Muscle of back (tissue), 11 donors: ENCODE measurements around the gene PRRT1B. TPM values are rescaled to one million over a fixed set of nuclear protein-coding genes. Genes with fewer than 3 reads are reported as not detected.
A peak's percentile ranks its signal among the peaks of the same experiment; 100 is the strongest.

Experiments used
- DNase-seq, 3 donors: peaks; one replicate each; pipeline versions ENCODE4 v3.0.0 to v3.0.0-alpha.2; 2013
- polyA plus RNA-seq, 10 donors: library from polyadenylated mRNA; unstranded; fragments of 120-200 nt; gene quantifications; one replicate each; pipeline ENCODE4 v1.2.1, GENCODE V29; 2013; ENCODE audit not compliant: insufficient read length in 10 of 10

Gene PRRT1B
- polyA plus RNA-seq, 10 donors: 0.11 TPM; not detected in 9

DNA sequence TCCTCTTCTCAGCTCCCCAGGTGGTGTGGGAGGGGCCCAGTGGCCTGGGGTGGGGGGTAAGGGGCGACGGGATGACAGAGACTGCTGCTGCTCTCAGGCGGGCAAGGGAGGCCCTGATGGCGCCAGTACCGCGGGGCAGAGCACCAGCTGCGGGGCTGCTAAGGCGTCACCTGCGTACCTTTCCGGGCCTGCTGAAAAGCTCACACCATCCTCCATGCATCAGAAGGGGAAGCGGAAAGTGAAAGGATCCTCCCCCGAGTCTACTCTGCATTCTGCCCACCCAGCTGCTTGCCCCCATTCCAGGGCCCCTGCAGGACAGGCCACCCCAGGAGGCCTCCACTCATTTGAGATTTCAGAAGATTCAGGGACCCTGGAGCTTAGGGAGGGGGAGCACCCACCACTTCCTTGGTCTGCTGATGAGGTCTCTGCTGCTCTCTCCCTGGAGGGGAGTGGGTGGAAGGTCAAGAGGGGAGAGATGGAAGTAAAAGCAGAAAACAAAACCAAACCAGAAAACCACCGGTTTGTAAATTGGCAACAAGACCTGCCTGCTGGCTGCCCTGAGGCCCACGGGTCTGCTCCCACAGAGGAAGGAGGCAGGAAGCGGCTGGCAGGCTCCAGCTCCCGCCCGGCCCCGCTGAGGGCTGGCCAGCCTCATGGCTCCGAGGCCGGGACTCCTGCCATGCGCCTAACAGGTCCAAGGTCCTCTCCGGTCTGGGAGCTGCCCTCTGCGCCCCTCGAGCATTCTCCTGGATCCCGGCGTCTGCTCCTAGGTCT lies 33.6 kb downstream of the PRRT1B start:
- DNase-seq: no peak

DNA sequence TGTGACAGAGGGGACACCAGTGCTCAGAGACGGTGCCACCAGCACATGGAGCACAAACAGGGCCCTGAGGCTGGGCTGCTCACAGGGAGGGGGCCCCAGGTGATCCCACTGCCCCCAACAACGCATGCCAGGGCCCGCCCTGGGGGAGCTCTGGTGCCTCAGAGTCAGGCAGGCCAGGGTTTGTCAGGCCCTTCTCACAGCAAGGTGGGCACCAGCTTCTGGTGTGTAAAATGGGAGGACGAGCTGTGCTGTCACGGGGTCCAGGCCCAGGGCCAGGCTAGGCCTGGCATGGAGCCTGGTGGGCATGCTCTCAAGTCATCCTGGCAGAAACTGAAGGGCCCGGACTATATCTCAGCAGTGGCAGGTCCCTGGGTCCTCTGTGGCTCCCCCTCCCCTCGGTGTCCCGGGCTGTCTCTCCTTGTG lies 34.5 kb downstream of the PRRT1B start:
- DNase-seq: no peak

DNA sequence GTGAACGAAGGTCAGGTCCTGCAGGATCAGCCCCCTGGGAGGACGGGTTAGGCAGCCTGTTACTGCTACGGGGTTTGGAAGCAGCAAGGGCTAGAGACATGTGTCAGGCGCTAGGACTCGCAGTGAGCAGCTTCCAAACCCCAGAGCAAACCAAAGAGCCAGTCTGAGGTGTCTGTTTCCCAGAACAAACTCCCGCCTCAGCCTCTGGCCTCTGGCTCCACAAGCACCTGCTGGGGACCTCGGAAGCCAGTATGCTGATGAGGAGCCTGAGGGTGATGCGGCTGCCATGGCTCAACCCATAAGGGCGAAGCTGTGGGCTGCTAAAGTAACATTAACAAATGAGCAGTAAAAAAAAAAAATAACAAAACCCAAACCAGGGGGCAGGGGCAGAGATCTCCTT lies 35.0 kb downstream of the PRRT1B start:
- DNase-seq: no peak

DNA sequence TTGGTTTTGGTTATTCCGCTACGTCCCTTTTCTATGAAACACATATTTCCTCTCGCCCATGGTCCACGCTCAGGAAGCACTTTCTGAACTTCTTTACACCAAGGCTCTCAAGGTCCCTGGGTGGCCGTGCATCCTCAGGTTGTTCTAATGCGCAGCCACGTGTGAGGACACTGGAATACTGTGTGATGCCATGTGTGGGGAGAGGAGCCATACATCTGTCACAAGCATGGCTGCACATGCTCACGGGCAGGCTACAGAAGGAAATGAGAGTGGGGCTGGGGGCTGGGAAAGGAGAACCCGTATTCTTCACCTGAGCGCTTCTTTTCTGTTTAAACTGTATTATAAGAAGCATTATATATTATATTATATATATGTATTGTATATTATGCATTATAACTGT lies 36.7 kb downstream of the PRRT1B start:
- no peak for DNase-seq

DNA sequence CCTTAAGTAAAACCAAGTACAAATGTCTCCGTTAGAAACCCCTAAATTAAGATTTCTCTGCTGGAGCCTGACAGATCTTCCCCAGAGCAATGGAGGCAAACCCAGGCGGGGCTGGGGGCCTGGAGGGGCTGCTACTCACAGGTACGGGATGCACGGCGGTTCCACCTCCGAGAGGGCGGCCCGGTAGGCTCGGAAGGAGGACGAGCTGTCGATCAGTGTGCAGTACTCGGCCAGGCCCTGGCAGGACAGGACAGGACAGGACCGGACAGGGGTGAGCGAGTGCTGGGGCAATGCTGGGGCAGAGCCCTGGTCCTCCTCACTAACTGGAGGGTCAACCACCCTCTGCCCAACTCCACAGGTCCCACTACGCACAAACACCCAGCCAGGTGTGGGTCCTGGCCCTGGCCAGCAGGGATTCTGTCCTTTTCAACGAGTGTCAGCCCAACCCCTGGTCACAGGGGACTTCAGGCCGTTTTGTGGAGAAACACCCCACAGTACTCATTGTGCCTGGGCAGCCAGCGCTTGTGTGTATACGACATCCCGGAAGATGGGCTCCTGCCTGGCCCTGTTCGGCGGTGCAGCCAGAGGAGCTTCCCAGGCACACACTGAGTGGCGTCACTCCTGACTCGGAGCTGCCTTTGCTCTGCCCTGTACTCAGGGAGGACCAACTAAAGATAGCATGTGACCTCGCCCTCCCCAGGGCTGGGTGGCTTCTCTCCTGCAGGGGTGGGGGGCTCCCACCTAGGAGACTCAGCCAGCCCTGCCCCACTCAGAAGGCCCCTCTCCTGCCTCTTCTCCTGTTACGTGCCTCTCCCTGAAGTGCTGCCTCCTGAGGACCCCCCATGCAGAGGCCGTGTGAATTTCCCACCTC lies 37.4 kb downstream of the PRRT1B start:
- no peak for DNase-seq

DNA sequence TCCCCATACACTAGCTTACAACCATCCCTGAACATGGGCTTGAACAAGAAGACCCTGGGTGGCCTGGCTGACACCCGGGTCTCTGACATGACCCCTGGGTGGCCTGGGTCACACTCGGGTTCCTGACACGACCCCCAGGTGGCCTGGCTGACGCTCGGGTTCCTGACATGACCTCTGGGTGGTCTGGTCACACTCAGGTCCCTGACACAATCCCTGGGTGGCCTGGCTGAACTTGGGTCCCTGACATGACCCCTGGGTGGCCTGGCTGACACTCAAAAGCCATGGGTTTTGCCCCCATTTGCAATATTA lies 38.0 kb downstream of the PRRT1B start:
- no peak for DNase-seq

DNA sequence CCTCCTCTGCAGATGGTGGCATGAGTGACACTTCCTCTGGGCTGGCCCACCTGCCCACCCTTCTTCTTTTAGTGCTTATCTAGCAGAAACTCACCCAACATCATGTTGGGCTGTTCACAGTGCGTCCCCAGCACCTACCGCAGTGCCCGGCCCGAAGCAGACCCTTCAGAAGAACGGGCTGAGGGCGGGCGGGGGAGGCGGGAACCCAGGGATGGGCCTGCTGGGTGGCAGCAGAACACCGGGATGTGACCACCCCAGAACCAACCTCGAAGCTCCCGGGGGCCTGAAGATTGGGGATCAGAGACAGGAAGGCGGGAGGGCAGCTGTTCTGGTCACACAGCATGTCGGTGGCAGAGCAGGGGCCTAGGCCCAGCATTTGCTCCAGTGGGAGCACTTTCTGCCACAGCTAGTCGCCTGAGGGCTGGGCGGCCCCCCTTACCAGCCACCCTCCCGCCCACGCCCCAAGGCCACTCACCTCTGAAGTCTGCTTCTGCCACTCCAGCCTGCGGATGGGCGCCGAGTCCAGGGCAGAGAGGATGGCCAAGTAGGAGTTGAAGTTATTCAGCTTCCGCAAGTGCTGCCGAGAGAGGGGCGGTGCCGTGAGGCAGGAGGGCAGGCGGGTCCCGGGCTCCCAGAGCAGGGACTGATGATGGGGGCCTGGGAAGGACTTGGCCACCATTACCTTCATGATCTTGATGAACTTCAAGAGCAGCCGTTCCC lies 38.7 kb downstream of the PRRT1B start:
- no peak for DNase-seq

DNA sequence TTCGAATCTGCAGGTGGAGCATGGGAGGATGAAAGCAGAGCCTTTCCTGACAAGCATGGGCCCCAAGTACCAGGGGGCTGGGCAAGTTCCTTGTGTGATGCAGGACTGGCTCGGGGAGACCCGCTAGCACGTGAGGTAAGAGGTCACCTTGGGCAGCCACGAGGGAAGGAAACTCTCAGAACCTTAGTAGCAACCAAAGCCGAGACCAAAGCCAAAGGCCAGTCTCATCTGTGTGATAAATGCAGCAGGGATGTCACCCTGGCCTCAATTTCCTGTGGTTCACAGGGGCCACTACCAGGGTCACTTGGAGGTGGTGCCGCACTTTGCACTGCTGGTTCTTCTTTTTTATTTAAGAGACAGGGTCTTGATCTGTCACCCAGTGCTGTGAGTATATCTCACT lies 39.5 kb downstream of the PRRT1B start:
- no peak for DNase-seq

DNA sequence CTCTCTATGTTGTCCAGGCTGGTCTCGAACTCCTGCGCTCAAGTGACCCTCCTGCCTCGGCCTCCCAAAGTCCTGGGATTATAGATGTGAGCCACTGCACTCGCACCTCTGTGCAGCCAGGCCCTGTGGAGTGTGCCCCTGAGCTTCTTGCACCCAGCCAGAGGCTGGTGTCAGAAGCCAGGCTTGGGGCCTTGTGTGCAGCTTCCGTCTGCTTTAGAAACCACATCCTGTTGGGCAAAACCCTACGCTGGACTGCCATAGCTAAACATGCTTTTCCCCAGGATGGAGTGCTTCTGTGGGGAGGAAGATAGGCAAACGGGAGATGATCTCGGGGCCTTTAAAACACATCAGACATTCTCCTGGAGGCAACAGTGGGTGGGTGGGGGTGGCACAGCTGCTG lies 40.1 kb downstream of the PRRT1B start:
- no peak for DNase-seq

DNA sequence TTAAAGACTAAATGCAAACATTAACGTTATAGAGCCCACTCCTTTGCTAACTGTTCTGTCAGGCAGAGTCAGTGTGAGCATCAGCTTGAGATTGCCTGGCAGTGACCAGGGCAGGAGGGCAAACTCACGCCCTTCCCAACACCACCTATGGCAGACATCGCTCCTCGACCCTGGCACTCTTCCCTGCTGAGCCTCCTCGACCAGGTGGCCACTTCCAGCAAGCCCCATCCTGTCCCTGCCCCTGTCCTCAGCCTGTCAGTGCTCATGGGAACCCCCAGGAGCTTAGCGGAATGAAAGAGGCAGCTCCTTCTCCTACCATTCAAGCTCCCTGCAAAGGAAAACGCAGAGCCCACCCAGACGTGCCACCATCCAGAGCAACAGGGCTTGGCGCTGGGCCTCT lies 42.0 kb downstream of the PRRT1B start:
- DNase-seq: no peak

DNA sequence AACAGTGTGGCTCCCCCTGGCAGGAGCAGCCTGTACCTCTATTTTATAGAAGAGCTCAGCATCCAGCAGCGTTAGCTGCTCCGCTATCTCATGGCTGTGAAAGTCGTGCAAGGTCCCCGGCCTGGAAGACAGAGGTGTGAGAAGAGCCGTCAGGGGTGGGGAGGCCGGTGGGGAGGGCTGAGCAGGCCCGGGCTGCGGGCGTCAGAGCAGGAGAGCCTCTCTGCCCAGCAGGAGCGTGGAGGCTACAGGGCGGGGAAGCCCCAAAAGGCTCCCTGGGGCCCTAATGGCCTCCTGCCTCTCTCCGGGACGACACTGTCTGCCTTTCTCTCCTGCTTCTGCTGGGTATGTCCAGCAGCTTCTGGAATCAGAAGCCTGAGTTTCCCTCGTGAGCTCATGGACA lies 42.6 kb downstream of the PRRT1B start:
- no peak for DNase-seq

DNA sequence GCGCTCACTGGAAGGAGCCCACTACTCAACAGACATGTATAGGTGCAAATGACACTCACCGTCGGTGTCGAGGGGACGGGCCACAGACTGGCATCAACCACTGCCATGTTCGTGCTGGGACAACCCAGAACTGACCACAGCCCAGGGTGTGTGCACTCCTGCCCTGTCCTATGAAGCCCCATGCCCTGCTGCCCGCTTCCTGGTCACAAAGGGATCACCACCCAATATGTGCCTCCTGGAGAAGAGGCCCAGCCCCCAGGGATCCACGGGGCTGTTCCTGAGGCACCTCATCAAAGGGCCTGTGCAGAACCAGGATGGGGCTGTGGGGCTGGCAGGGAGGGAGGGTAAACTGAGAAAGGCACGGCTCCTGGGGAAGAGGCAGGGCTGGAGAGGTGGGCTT lies 43.1 kb downstream of the PRRT1B start:
- DNase-seq: no peak

DNA sequence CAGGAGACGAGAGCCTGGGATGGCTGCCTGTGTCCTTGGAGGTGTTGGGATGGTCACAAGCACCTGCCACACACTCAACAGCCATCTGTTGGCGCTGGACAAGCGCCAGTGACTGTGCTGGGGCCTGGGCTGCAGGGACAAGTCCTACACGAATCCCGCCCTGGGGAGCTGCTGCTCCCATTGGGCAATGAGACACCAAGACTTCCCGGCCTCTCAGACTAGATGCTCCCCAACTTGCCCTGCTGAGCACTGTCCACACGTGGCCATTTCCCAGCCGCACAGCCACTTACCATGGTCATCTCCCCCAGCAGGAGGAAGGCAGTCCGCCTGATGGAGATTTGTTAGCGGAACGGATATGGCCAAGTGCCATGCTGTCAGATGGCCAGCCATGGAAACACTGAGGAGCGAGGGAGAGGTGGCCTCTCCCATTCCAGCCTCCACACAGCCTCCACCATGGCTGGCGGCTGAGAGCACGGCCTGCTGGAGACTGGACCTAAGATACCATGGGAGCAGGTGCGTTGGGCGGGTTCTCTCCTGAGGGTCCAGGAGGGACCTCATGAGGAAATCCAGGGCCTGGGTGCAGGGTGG lies 43.9 kb downstream of the PRRT1B start:
- no peak for DNase-seq

DNA sequence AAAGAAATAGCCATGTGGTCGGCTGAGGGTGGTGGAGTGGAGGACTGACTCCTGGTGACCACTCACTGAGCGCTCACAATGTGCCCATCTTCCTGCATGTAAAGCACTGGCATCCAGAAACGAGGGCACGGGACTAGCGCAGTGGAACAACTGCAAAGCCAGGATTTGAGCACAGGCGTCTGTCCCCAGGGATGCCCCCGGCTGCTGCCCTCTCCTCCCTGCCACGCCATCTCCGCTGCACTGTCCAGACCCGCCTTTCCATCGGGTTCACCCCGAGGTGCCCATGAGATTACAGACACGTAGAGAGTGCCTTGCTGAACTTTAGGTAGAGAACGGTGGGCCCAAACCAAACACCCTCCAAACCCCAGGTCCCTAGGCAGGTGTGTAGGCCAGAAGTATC lies 44.7 kb downstream of the PRRT1B start:
- no peak for DNase-seq

DNA sequence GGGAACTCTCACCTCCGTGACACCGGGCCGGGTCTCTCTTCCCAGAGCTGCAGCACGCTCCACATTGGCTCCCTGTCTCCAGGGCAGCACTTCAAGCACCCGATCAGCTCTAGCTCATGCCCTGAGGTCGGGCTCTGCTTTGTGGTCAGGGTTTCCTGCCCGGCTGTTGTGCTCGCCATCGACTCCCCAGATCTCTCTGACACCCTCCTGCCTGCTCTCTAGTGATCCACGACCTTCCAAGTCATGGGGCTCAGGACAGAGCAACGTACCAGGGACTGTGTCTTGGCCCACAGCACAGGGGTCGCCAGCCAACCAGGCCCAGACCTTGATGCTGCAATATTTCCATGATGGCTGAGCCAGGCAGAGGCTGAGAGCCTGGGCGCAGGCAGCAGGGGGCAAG lies 45.1 kb downstream of the PRRT1B start:
- DNase-seq: no peak

DNA sequence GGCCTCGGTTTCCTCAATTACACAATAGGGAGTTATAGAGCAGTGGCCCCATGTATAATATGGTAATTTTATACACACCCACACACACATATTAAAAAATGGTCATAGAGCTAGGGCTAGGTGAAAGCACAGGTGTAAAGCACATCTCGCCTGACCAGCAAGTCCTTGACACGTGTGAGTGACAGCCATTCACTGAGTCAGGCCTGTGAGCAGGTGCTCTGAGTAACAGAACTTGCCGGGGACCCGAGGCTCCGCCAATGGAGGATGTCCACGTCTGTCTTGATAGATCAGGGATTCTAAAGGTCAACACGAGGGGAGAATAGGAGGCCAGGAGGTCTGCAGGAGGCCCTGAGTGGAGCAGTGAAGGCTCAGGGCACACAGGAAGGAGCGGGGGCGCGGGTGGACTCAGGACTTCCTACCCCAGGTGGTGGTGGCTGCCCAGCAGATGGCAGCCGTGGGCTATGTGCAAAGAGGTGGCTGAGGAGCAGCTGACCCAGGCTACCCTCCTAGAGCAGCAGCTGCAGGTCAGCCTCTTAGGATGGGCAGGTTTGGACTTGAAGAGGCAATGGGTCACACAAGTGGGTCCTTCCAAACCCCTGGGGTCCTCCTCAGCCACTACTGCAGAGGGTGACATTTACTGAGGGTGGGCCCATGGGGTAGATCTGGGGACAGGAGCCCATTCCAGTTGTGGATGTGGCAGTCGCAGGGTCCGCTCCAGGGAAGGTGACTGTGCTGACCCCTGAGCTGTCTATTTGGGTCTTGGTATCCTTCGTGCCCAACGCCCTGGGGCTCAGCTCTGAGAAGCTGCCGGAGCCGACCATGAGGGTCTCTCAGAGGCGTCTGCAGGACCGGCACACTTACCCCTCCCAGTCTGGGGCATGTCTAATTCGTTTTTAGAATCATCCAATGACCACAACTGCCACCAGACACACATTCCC lies 45.9 kb downstream of the PRRT1B start:
- peak; percentile 56 to 84 (median 79) for DNase-seq

DNA sequence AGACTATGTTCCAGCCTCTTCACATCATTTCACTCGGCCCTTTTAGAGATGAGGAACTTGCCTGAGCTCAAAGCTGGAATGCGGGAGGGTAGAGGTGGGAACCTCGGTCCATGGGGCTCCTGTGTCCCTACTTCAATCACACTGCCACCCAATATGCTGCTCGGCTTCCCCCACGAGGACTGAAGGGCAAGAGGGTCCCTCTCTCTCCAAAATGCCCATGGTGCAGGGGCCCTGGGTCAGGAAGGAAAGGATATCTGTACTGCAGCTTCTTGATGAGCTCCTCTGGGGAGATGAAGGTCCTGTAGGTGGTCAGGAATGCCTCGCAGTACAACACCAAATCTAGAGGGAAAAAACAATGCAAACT lies 46.5 kb downstream of the PRRT1B start:
- DNase-seq: no peak

DNA sequence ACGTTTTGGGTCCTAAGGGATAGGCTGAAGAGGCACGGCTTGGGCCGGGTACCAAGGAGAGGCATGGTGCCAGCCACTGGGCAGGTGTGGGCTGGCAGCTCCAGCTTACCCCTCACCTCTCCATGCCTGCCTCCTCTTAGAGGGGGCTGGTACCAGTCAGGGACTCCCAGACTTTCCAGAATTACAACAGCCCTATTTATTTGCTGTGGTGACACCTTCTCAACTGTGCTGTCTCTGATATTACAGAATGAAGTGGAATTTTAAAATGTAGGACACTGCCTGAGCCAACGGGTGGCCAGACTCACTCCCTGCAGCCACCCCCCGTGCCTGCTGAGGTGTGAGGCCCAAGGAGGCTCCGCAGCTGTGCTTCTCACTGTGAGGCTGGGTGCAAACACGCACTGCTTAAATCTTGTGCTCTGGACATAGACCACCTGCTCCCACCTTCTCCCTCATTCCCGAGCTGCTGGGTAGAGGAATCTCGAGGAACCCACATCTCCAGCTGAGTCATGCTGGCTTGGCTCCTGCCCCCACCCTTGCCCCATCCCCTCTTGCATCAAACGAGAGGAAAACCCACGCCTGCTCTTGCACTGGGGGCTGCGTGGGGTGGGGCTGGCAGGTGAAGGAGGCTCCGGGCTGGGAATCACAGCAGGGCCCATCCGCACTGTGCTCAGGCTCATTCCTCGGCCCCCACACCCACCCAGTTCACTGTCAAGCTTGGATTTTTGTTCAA lies 47.9 kb downstream of the PRRT1B start:
- DNase-seq: no peak

DNA sequence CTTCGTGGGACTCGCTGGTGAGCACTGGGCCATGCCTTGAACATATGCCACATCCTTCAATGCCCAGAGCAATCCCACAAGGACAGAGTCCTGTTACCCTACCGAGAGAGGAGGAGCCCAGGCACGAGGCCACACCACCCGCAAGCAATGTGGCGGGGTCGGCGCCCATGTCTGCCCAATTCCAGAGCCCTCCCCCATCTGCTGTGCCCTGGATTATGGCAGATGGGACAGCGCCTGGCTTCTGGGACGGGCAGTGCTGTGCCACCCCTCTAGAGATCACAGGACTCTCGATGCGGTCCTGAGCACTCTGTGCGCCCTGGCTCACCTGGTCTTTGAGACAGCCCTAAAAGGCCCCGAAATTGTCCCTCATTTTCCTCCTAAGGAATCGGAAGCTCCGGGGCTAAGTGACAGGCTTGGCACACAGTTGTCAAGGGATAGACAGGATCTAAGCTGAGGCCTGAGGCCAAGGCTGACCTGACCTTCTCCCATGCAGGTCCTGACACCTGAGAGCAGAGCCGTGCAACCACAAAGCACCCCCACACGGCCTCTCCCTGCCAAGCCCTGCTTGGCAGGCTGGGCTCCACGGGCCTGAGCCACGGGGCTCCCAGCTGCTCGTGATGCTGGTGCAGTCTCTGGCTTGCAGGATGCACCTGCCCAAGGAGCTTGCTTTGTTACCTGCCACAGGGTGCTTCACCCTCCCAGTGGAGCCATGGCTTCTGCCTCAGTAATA lies 48.8 kb downstream of the PRRT1B start:
- no peak for DNase-seq
